Smooth muscle cell (in vitro differentiated cells): ENCODE data around the gene CCBE1. TPM values are rescaled to one million over a fixed set of nuclear protein-coding genes. Genes with fewer than 3 reads are reported as not detected.

Experiments
- DNase-seq: peaks from one replicate; lab custom pipeline; 2025; ENCODE audit not compliant: unreplicated experiment; lab: John Stamatoyannopoulos, UW
- H2AFZ ChIP-seq: fragments of 200-600 bp; sonication (generic); 2 replicates; pipeline ENCODE4 v1.6.0; 2016; ENCODE audit warnings: antibody characterized with exemption, low read depth, mild to moderate bottlenecking
- H3F3A ChIP-seq: fragments of 200-600 bp; sonication (generic); 2 replicates; pipeline ENCODE4 v1.6.0; 2017; ENCODE audit warnings: antibody characterized with exemption, low read depth
- H3K27ac ChIP-seq: fragments of 200-600 bp; sonication (generic); 2 replicates; pipeline ENCODE4 v1.5.1; 2016; ENCODE audit warnings: low read depth, mild to moderate bottlenecking
- H3K27me3 ChIP-seq: fragments of 200-600 bp; sonication (generic); 2 replicates; pipeline ENCODE4 v1.6.1; 2016; ENCODE audit warnings: low read depth, mild to moderate bottlenecking
- H3K36me3 ChIP-seq: fragments of 200-600 bp; sonication (generic); 2 replicates; pipeline ENCODE4 v1.5.1; 2016; ENCODE audit warnings: low read depth
- H3K4me1 ChIP-seq: fragments of 200-600 bp; sonication (generic); 2 replicates; pipeline ENCODE4 v1.5.1; 2016; ENCODE audit warnings: low read depth
- H3K4me2 ChIP-seq: fragments of 200-600 bp; sonication (generic); 2 replicates; pipeline ENCODE4 v1.6.0; 2016; ENCODE audit warnings: mild to moderate bottlenecking
- H3K4me3 ChIP-seq: fragments of 200-600 bp; sonication (generic); 2 replicates; pipeline ENCODE4 v1.5.1; 2016; ENCODE audit warnings: mild to moderate bottlenecking
- H3K79me2 ChIP-seq: fragments of 200-600 bp; sonication (generic); 2 replicates; pipeline ENCODE4 v1.6.0; 2016; ENCODE audit warnings: low read depth, mild to moderate bottlenecking
- H3K9ac ChIP-seq: fragments of 200-600 bp; sonication (generic); 2 replicates; pipeline ENCODE4 v1.6.0; 2016; ENCODE audit warnings: low read depth
- H3K9me3 ChIP-seq: fragments of 200-600 bp; sonication (generic); replicated peaks from 2 replicates; pipeline ENCODE4 v1.5.1; 2016; ENCODE audit warnings: low read depth
- H4K20me1 ChIP-seq: fragments of 200-600 bp; sonication (generic); 2 replicates; pipeline ENCODE4 v1.6.0; 2016; ENCODE audit warnings: low read depth
- CTCF ChIP-seq: fragments of 200-600 bp; sonication (generic); IDR thresholded peaks from 2 replicates; pipeline ENCODE4 v1.5.1; 2017; ENCODE audit warnings: borderline replicate concordance, mild to moderate bottlenecking, antibody characterized with exemption; ENCODE audit not compliant: insufficient read depth, poor library complexity, severe bottlenecking
- WGBS: methylation state at CpG from one replicate; pipeline ENCODE4 v1.1.7; 2016; ENCODE audit warnings: low lambda C conversion rate; 5-methylcytosine and 5-hydroxymethylcytosine counted together
- polyA plus RNA-seq: library from polyadenylated mRNA; unstranded; fragments of >200 nt; fragmentation: Nextera tagmentation; extraction: Ambion mirVana; gene quantifications from 2 replicates; pipeline ENCODE4 v1.2.1, GENCODE V29; 2016
- total RNA-seq: library from RNA; depleted of rRNA; stranded (reverse); fragments of >200 nt; gene quantifications from 2 replicates; pipeline ENCODE4 v1.2.3, GENCODE V29; 2014

Gene CCBE1
- total and polyA plus RNA-seq, 2 experiments from 2014 or later = 3.1 TPM; not detected in 1

GRCh38 chr18:59383851-59384250 is 313.4 kb downstream of the CCBE1 start:
- H3K9me3 ChIP-seq = no peaks in the 10 kb centered on the region
- peaks cover 78% of the 10 kb centered on the region for H3K27me3 ChIP-seq
- H3K79me2 ChIP-seq = no peaks in the 10 kb centered on the region
- H4K20me1 ChIP-seq = no peaks in the 10 kb centered on the region
- H3K27ac ChIP-seq = no peak overlapping the region
- no peak for DNase-seq
- WGBS = 71% methylated on average over 6 of the region's 6 CpGs
- no peak overlapping the region for H3K4me2 ChIP-seq
- TF ChIP-seq CTCF = no peak
- H3K4me1 ChIP-seq = peaks cover 51% of the 10 kb centered on the region
- no peaks in the 10 kb centered on the region for H3K36me3 ChIP-seq
- no peak overlapping the region for H2AFZ ChIP-seq
- no peak overlapping the region for H3K9ac ChIP-seq
- H3K4me3 ChIP-seq = no peak overlapping the region
- H3F3A ChIP-seq = no peaks in the 10 kb centered on the region

- no peaks in the 10 kb centered on the region for H3K9me3 ChIP-seq
- H3K27ac ChIP-seq = no peak overlapping the region
- no peak overlapping the region for H2AFZ ChIP-seq
- TF ChIP-seq CTCF = no peak
- H4K20me1 ChIP-seq = no peaks in the 10 kb centered on the region
- no peak overlapping the region for H3K9ac ChIP-seq
- peaks cover 80% of the 10 kb centered on the region for H3K27me3 ChIP-seq
- no peak for DNase-seq
- no peak overlapping the region for H3K4me3 ChIP-seq
- no peaks in the 10 kb centered on the region for H3K36me3 ChIP-seq
- no peak overlapping the region for H3K4me2 ChIP-seq
- 87% methylated on average over 7 of the region's 7 CpGs for WGBS
- no peaks in the 10 kb centered on the region for H3K79me2 ChIP-seq
- peaks cover 46% of the 10 kb centered on the region for H3K4me1 ChIP-seq
- no peaks in the 10 kb centered on the region for H3F3A ChIP-seq
These were observed 314.8 kb downstream of the CCBE1 start for GRCh38 chr18:59382383-59382782.

- peaks cover 79% of the 10 kb centered on the region for H3K27me3 ChIP-seq
- no peaks in the 10 kb centered on the region for H4K20me1 ChIP-seq
- H3K79me2 ChIP-seq = no peaks in the 10 kb centered on the region
- DNase-seq = no peak
- no peaks in the 10 kb centered on the region for H3F3A ChIP-seq
- H2AFZ ChIP-seq = no peak overlapping the region
- WGBS = 82% methylated on average over 6 of the region's 6 CpGs
- no peak overlapping the region for H3K27ac ChIP-seq
- no peak overlapping the region for H3K4me2 ChIP-seq
- no peak overlapping the region for H3K4me3 ChIP-seq
- H3K36me3 ChIP-seq = no peaks in the 10 kb centered on the region
- no peaks in the 10 kb centered on the region for H3K9me3 ChIP-seq
- no peak overlapping the region for H3K9ac ChIP-seq
- no peak for TF ChIP-seq CTCF
- H3K4me1 ChIP-seq = peaks cover 47% of the 10 kb centered on the region
These were observed 315.3 kb downstream of the CCBE1 start for GRCh38 chr18:59381949-59382348.

Other genes starting within 250 kb of the CCBE1 start
- gene PMAIP1, start 202.6 kb upstream of the CCBE1 start, total RNA-seq = 35.9 and 37.5 TPM in 2 replicates
- 18.0 and 36.7 TPM in 2 replicates for gene PMAIP1, start 202.6 kb upstream of the CCBE1 start, polyA plus RNA-seq